Bronchial epithelial cell (primary cell): ENCODE results near the gene UNC45B. TPM values are rescaled to one million over a fixed set of nuclear protein-coding genes. Genes with fewer than 3 reads are reported as not detected.

ENCODE experiments used
- DNase-seq: peaks from one replicate; pipeline ENCODE4 v3.0.0-alpha.2; 2010; ENCODE audit warnings: low read depth
- FAIRE-seq: peaks from 2 replicates; lab custom pipeline; 2011; peaks lifted over from hg19 to GRCh38; lab: Jason Lieb, UNC
- H3K27me3 ChIP-seq: 2 replicates; pipeline ENCODE4 v1.5.1; 2011; ENCODE audit warnings: low read length; ENCODE audit not compliant: control insufficient read depth, insufficient read depth
- H3K36me3 ChIP-seq: 2 replicates; pipeline ENCODE4 v1.5.1; 2011; ENCODE audit warnings: low read length; ENCODE audit not compliant: control insufficient read depth, insufficient read depth
- H3K4me3 ChIP-seq: 2 replicates; pipeline ENCODE4 v1.5.1; 2011; ENCODE audit warnings: mild to moderate bottlenecking, low read depth, low read length, control low read depth
- CTCF ChIP-seq: IDR thresholded peaks from 2 replicates; pipeline ENCODE4 v1.5.1; 2011; ENCODE audit warnings: mild to moderate bottlenecking, moderate library complexity, low read length, control low read depth, inconsistent platforms; ENCODE audit not compliant: insufficient read depth, severe bottlenecking
- total RNA-seq: library from RNA; depleted of rRNA; stranded (reverse); fragments of >200 nt; gene quantifications from 2 replicates; pipeline ENCODE4 v1.2.1, GENCODE V29; 2014

The UNC45B gene
- total RNA-seq, 1 donor from 2014 or later = not detected

GRCh38 chr17:35127751-35128514 lies 19.7 kb upstream of the UNC45B start:
- no peak for TF ChIP-seq CTCF
- Histone ChIP-seq H3K4me3 (no peak overlapping the region), H3K36me3 (peaks cover 8% of the 10 kb centered on the region), H3K27me3 (no peaks in the 10 kb centered on the region)
- FAIRE-seq = peak; percentile 79
- no peak for DNase-seq

GRCh38 chr17:35129154-35129972 lies 18.3 kb upstream of the UNC45B start:
- H3K27me3 ChIP-seq = no peaks in the 10 kb centered on the region
- H3K4me3 ChIP-seq = no peak overlapping the region
- DNase-seq (no peak), FAIRE-seq (no peak)
- peaks cover 18% of the 10 kb centered on the region for H3K36me3 ChIP-seq
- TF ChIP-seq CTCF = no peak

- Histone ChIP-seq H3K27me3 (no peaks in the 10 kb centered on the region), H3K4me3 (no peak overlapping the region), H3K36me3 (peaks cover 20% of the 10 kb centered on the region)
- FAIRE-seq = no peak
- peak; percentile 39 for DNase-seq
- TF ChIP-seq CTCF = no peak
Observed at GRCh38 chr17:35129973-35130351, 17.7 kb upstream of the UNC45B start.

- Histone ChIP-seq H3K36me3 (peaks cover 24% of the 10 kb centered on the region), H3K27me3 (no peaks in the 10 kb centered on the region), H3K4me3 (no peak overlapping the region)
- no peak for TF ChIP-seq CTCF
- DNase-seq (no peak), FAIRE-seq (no peak)
Observed at GRCh38 chr17:35130392-35130791, 17.2 kb upstream of the UNC45B start.

GRCh38 chr17:35132099-35132498 lies 15.5 kb upstream of the UNC45B start:
- DNase-seq = no peak
- Histone ChIP-seq H3K4me3 (no peak overlapping the region), H3K36me3 (peaks cover 35% of the 10 kb centered on the region), H3K27me3 (no peaks in the 10 kb centered on the region)
- no peak for TF ChIP-seq CTCF
- FAIRE-seq = no peak
